Muscle of back (tissue), 11 donors: ENCODE measurements around the gene TNS1. TPM values are rescaled to one million over a fixed set of nuclear protein-coding genes. Genes with fewer than 3 reads are reported as not detected.
A peak's percentile ranks its signal among the peaks of the same experiment; 100 is the strongest.

ENCODE experiments used
- DNase-seq, 3 donors: peaks; one replicate each; pipeline versions ENCODE4 v3.0.0 to v3.0.0-alpha.2; 2013
- polyA plus RNA-seq, 10 donors: library from polyadenylated mRNA; unstranded; fragments of 120-200 nt; gene quantifications; one replicate each; pipeline ENCODE4 v1.2.1, GENCODE V29; 2013; ENCODE audit not compliant: insufficient read length in 10 of 10

Gene TNS1
- polyA plus RNA-seq, 10 donors, result 106 to 124 (median 117) TPM

GRCh38 chr2:217964275-217965161, 38.3 kb downstream of the TNS1 start:
- peak in 1 of 3 donors; percentile 50 for DNase-seq

- DNase-seq, result no peak
Measured at GRCh38 chr2:217960351-217960750, 42.4 kb downstream of the TNS1 start.

DNA sequence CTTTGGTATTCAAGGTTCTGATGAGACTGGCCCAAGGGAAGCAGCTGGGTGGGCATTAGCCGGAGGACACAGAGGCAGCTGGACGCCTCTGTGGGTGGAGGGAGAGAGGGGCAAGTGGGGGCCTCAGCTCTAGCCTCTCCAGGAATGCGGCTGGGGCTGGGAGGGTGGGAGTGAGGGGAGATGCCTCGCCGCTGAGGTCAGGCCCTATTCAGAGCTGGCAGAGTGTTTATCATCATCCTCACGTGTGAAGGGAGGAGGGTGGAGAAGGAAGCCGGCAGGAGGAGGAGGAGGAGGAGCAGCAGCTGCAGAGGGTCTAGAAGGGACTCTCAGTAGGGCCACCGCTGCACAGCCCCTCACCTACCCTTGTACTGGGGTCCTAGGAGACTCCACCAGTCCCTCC, 43.1 kb downstream of the TNS1 start:
- peak in 1 of 3 donors; percentile 48 for DNase-seq

GRCh38 chr2:217958884-217959225, 43.9 kb downstream of the TNS1 start:
- no peak for DNase-seq

GRCh38 chr2:217958206-217958883, 44.5 kb downstream of the TNS1 start:
- DNase-seq, result no peak

- peak in 1 of 3 donors; percentile 37 for DNase-seq
Measured at GRCh38 chr2:217956586-217957457, 46.0 kb downstream of the TNS1 start.

GRCh38 chr2:217955881-217956493, 46.8 kb downstream of the TNS1 start:
- DNase-seq, result no peak

DNA sequence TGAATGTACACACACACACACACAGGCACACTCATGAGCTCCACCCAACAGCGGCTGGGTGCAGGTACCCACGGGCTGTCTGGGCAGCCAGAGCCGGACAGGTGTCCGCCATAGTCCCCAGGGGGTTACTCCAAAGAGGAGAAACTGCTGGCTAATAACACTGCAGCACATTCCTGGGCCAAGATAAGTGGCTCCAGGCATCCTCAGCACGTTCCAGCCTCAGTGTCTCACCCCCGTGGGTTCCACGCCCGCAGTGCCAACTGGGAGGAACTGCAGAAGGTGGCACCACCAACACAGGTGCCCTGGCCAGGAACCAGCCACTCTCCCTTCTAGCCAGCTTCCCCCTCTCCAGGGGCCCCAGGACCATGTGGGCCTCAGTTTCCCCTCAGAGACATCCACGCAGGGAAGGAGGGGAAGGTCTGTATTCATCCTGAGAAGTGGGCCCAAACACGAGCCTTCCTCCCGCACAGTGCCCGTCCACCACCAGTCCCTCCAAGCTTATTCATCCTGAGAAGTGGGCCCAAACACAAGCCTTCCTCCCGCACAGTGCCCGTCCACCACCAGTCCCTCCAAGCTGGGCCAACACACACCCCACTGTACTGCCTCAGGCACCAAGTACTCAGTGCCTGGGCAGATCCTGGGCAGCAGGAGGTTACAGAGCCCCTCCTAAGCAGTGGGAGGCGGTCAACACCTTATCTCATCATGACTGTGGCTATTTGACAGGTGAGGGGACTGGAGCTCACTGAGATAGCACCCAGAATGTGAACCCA, 47.6 kb downstream of the TNS1 start:
- DNase-seq, result no peak

DNA sequence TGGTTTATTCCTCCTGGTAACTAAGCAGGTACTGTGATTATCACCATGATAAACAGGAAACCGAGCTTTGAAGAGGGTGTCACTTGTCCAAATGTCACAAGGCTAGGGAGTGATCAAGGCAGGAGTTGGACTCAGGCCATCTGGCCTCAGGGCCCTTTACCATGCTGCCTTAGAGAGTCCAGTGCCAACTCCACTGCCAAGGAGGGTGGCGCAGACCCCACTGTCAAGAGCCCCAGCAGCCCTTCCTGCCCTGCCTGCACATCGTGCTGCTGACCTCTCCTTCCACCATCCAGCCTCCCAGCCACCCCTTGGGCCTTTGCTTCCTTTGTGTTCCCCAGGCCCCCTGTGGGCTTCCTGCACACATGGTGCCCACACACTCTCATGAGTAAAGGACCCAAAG, 48.3 kb downstream of the TNS1 start:
- no peak for DNase-seq

DNA sequence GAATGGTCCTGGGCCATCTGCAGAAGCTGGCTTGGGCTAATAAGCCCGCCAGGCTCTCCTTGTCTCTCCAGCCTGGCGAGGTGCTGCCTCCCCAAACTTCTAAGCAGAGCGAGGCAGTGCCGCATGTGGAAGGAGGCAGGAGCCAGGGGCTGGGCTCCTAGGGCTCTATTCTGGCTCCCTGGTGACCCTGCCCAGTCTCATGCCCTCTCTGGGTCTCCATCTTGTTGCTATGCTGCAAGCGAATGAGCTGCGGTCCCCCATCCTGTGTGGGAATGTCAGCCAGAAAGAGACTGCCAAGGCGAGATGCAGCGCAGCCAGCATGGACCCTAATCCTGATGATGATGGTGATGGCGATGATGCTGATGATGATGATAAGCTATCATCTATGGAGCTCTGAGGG, 48.7 kb downstream of the TNS1 start:
- no peak for DNase-seq

- no peak for DNase-seq
Measured at GRCh38 chr2:217953531-217953932, 49.3 kb downstream of the TNS1 start.

GRCh38 chr2:217953011-217953481, 49.7 kb downstream of the TNS1 start:
- no peak for DNase-seq

GRCh38 chr2:217952409-217952808, 50.4 kb downstream of the TNS1 start:
- DNase-seq, result no peak

- DNase-seq, result no peak
Measured at GRCh38 chr2:217951521-217952247, 51.1 kb downstream of the TNS1 start.

GRCh38 chr2:217951091-217951490, 51.7 kb downstream of the TNS1 start:
- no peak for DNase-seq

GRCh38 chr2:217950401-217950871, 52.4 kb downstream of the TNS1 start:
- DNase-seq, result no peak

DNA sequence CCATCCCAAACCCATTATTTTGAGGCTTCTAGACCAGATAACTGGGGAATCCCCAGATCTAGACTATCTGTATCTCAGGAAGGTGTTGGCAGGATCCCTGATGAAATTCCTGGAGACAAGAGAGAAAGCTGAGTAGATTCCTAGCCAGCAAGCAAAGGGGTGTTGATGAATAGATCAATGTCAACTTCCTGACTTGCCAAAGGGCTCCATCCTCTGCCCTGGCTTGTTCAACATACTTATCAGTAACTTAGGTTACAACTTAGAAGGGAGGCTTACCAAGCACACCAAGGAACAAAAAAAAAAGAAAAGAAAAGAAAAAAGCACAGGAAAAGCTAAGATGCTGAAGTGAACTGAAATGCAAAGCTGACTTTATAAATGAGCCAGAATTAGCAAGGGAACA, 53.3 kb downstream of the TNS1 start:
- no peak for DNase-seq

DNA sequence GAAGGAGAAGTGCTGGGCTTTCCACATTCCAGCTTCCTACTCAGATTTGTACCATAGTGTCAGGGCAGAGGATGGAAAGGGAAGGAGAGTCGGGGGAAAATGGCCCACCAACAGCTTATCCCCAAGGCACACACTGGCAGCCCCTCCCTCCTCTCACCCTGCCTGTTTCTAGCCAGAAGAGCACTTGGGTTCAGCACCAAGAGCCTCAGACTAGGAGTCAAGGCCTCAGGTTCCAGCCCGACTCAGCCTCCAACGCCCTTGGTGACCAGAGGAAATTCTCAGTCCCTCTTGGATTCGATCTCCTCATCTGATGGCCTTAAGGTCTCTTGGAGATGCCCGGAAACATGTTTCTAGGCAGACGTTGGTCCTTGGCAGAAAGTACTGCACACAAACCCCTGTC, 53.9 kb downstream of the TNS1 start:
- no peak for DNase-seq

GRCh38 chr2:217948351-217948791, 54.4 kb downstream of the TNS1 start:
- no peak for DNase-seq
